Keratinocyte (primary cell): ENCODE measurements around the gene KLHL29.

Source experiments
- EZH2 ChIP-seq: IDR thresholded peaks from one replicate; pipeline ENCODE4 v1.6.1; 2012; ENCODE audit warnings: inconsistent platforms, mild to moderate bottlenecking, low read length, moderate library complexity
- TF ChIP-seq, protein P1 (sequence below), 3 experiments: IDR thresholded peaks in 1 of 3; conservative IDR thresholded peaks in 1 of 3; optimal IDR thresholded peaks in 1 of 3; 2 replicates in 2 of 3; 3 replicates in 1 of 3; pipeline versions ENCODE3 to v1.5.1; 2011; ENCODE audit warnings: low read length in 3 of 3, mild to moderate bottlenecking in 3 of 3, moderate library complexity in 2 of 3, control low read depth in 1 of 3, inconsistent platforms in 1 of 3; ENCODE audit not compliant: insufficient read depth in 2 of 3; ENCODE audit errors: extremely low read depth in 1 of 3

DNA sequence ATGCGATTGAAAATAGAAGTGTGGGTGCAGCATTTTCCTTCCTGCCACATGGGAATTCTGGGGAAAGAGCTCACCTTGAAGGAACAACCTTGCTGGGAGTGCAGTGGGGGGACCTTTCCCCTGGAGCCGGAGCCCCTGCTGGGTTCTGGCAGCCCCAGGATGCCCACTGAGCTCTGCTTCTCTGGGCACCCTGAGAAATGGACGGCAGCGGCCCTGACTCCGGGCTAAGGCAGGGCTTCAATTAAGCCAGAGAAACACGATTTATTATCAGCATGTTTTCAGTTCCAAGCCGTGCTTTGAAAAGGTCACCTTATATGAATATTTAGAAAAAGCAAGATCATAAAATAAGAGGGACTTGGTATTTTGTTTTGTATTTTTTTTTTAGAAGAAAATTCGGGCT is 68.5 kb downstream of the KLHL29 start:
- TF ChIP-seq, protein P1, sequence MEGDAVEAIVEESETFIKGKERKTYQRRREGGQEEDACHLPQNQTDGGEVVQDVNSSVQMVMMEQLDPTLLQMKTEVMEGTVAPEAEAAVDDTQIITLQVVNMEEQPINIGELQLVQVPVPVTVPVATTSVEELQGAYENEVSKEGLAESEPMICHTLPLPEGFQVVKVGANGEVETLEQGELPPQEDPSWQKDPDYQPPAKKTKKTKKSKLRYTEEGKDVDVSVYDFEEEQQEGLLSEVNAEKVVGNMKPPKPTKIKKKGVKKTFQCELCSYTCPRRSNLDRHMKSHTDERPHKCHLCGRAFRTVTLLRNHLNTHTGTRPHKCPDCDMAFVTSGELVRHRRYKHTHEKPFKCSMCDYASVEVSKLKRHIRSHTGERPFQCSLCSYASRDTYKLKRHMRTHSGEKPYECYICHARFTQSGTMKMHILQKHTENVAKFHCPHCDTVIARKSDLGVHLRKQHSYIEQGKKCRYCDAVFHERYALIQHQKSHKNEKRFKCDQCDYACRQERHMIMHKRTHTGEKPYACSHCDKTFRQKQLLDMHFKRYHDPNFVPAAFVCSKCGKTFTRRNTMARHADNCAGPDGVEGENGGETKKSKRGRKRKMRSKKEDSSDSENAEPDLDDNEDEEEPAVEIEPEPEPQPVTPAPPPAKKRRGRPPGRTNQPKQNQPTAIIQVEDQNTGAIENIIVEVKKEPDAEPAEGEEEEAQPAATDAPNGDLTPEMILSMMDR (optimal IDR thresholded peaks at IDR 0.05 in 1 of 3, IDR thresholded peaks at IDR 0.05 in 1 of 3, conservative IDR thresholded peaks at IDR 0.05 in 1 of 3; ENCODE audit: extremely low read depth in 1 of 3, insufficient read depth in 2 of 3, low read length in 3 of 3), result no peak
- no peak for TF ChIP-seq EZH2
